Activated naive CD8-positive, alpha-beta T cell treated with anti-CD3 and anti-CD28 coated beads, Interleukin-2, amount 10 ng/mL, durations not matched to agents 7 days and 5 days (primary cell): Measurements from ENCODE around the gene RAD51D. TPM values are rescaled to one million over a fixed set of nuclear protein-coding genes. Genes with fewer than 3 reads are reported as not detected.
A peak's percentile ranks its signal among the peaks of the same experiment; 100 is the strongest.
"Not testable (repeated sequence)": the region's sequence is repeated elsewhere in the genome, so short reads cannot be mapped to it uniquely, and the experiment has no call there.

Experiments
- ATAC-seq: fragments of 150-1000 bp; cut with Tn5 transposase; one replicate; pipeline ENCODE4 v1.10.0; 2021; ENCODE audit warnings: low read depth, moderate library complexity
- POLR2A ChIA-PET: fragments of 350-600 bp; sonication (Branson Sonifier 250); formaldehyde crosslinking; loops from one replicate; lab custom pipeline; 2021; ENCODE audit warnings: antibody characterized with exemption; lab: Charles Lee
- DNase-seq: peaks from one replicate; pipeline ENCODE4 v3.0.0; 2021
- H3K27ac Mint-ChIP-seq: one replicate; pipeline ENCODE4 v1.8.0; 2022; ENCODE audit warnings: mild to moderate bottlenecking, mixed read lengths
- H3K27me3 Mint-ChIP-seq: one replicate; pipeline ENCODE4 v1.8.0; 2022; ENCODE audit warnings: mild to moderate bottlenecking, moderate library complexity, mixed read lengths
- H3K36me3 Mint-ChIP-seq: one replicate; pipeline ENCODE4 v1.8.0; 2021; ENCODE audit warnings: mild to moderate bottlenecking, mixed read lengths
- H3K4me1 Mint-ChIP-seq: one replicate; pipeline ENCODE4 v1.8.0; 2021; ENCODE audit warnings: mixed read lengths
- H3K4me3 Mint-ChIP-seq: one replicate; pipeline ENCODE4 v1.8.0; 2022; ENCODE audit warnings: mild to moderate bottlenecking, moderate library complexity, mixed read lengths
- H3K9me3 Mint-ChIP-seq: one replicate; pipeline ENCODE4 v1.8.0; 2021; ENCODE audit warnings: mixed read lengths
- total RNA-seq, 2 experiments: library from RNA; stranded (reverse); gene quantifications; one replicate each; pipeline ENCODE4 v1.2.3, GENCODE V29; 2021

The RAD51D gene
- total RNA-seq, 2 experiments from 2014 or later: 27.3 to 33.8 TPM

- Mint-ChIP-seq H3K27me3 (peaks cover 19% of the 10 kb centered on the region), H3K27ac (no peak overlapping the region), H3K4me1 (peaks cover 1% of the 10 kb centered on the region), H3K36me3 (no peaks in the 10 kb centered on the region), H3K4me3 (no peak overlapping the region), H3K9me3 (no peaks in the 10 kb centered on the region)
- no peak for ATAC-seq
- POLR2A ChIA-PET: no interaction called here
- DNase-seq: no peak
Observed at GRCh38 chr17:35152421-35153140, 32.9 kb upstream of the RAD51D start.

- H3K9me3 Mint-ChIP-seq, H3K27ac Mint-ChIP-seq, POLR2A ChIA-PET, H3K36me3 Mint-ChIP-seq, ATAC-seq, H3K4me3 Mint-ChIP-seq, H3K4me1 Mint-ChIP-seq, DNase-seq: not testable (repeated sequence)
- H3K27me3 Mint-ChIP-seq: peaks cover 19% of the 10 kb centered on the region
Observed at GRCh38 chr17:35151080-35151479, 31.4 kb upstream of the RAD51D start.

GRCh38 chr17:35149941-35150340, 30.3 kb upstream of the RAD51D start:
- no peak for ATAC-seq
- Mint-ChIP-seq H3K27me3 (peaks cover 17% of the 10 kb centered on the region), H3K9me3 (no peaks in the 10 kb centered on the region), H3K36me3 (no peaks in the 10 kb centered on the region), H3K27ac (no peak overlapping the region), H3K4me3 (no peak overlapping the region), H3K4me1 (no peaks in the 10 kb centered on the region)
- POLR2A ChIA-PET: no interaction called here
- no peak for DNase-seq

- Mint-ChIP-seq H3K36me3 (no peaks in the 10 kb centered on the region), H3K27ac (no peak overlapping the region), H3K4me1 (peaks cover 2% of the 10 kb centered on the region), H3K27me3 (peaks cover 15% of the 10 kb centered on the region), H3K4me3 (no peak overlapping the region), H3K9me3 (no peaks in the 10 kb centered on the region)
- no peak for ATAC-seq
- DNase-seq: no peak
- POLR2A ChIA-PET: no interaction called here
Observed at GRCh38 chr17:35148144-35148543, 28.5 kb upstream of the RAD51D start.

- H3K4me3 Mint-ChIP-seq: no peak within 1 kb of the TSS
- POLR2A ChIA-PET: no interaction called here
Observed at GRCh38 chr17:35147375-35147905, 27.8 kb upstream of the RAD51D start, which contains the start of gene UNC45B. Gene UNC45B (plus strand): TSS chr17:35147817. CDS start chr17:35148264, 447 bp downstream.

DNA sequence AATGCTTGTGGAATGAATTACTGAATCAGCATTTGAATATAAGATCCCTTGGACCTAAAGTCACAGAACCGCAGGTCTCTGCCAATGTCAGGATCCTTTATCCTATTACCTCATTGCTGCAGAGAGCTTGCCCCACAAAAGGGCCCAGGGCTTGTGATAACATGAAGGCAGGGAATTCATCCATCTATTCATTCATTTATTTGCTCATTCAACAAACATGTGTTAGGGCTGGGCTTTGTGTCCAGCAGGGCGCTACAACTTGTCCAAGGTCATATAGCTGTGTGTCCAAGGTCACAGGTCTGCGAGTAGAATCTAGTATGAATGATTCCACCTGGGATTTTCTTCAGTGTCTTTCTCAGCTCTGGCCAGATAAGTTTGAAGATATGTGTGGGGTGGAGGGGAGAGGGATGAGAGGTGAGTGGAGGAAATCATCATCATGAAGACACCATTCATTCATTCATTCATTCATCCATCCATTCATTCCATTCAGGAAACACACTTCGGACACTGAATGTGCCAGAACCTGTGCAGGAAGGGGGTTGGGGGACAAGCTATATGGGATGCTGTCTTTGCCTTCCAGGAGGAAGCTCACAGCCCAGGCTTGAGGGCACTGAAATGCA, 26.7 kb upstream of the RAD51D start:
- POLR2A ChIA-PET: no interaction called here
- no peak for DNase-seq
- no peaks in the 10 kb centered on the region for H3K9me3 Mint-ChIP-seq
- no peaks in the 10 kb centered on the region for H3K36me3 Mint-ChIP-seq
- no peak for ATAC-seq
- H3K27ac Mint-ChIP-seq: no peak overlapping the region
- peaks cover 7% of the 10 kb centered on the region for H3K4me1 Mint-ChIP-seq
- peaks cover 8% of the 10 kb centered on the region for H3K27me3 Mint-ChIP-seq
- H3K4me3 Mint-ChIP-seq: no peak overlapping the region

More at GRCh38 chr17:35147375-35147905, 27.8 kb upstream of the RAD51D start, which contains the start of gene UNC45B:
- Mint-ChIP-seq H3K4me1 (peaks cover 3% of the 10 kb centered on the region), H3K36me3 (no peaks in the 10 kb centered on the region), H3K9me3 (no peaks in the 10 kb centered on the region), H3K27me3 (peaks cover 10% of the 10 kb centered on the region), H3K27ac (no peak within 1 kb of the TSS)
- ATAC-seq: no peak
- DNase-seq: no peak

GRCh38 chr17:35144840-35145239, 25.2 kb upstream of the RAD51D start:
- Mint-ChIP-seq H3K4me3 (no peak overlapping the region), H3K36me3 (no peaks in the 10 kb centered on the region), H3K9me3 (no peaks in the 10 kb centered on the region), H3K27me3 (peaks cover 8% of the 10 kb centered on the region), H3K27ac (no peak overlapping the region), H3K4me1 (peaks cover 11% of the 10 kb centered on the region)
- no peak for ATAC-seq
- POLR2A ChIA-PET: no interaction called here
- DNase-seq: no peak

DNA sequence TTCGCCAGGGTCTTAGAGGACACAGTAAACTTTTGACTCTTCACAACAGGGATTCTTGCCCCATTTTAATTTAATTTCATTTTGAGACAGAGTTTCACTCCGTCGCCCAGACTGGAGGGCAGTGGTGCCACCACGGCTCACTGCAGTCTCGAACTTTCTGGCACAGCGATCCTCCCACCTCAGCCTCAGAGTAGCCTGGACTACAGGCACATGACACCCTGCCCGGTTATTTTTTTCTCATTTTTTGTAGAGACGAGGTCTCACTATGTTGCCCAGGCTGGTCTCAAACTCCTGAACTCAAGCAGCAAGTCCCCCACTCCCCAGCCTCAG, 22.8 kb upstream of the RAD51D start:
- H3K27ac Mint-ChIP-seq: peak overlapping the region; percentile 75
- peaks cover 12% of the 10 kb centered on the region for H3K36me3 Mint-ChIP-seq
- H3K9me3 Mint-ChIP-seq: no peaks in the 10 kb centered on the region
- POLR2A ChIA-PET: interaction anchor here (0.9 to 1.3 kb wide), 4 partner anchors 71 to 100 kb away, joined by 4 to 10 read pairs (median 4); partner anchors contain the start of gene SLFN5
- peaks cover 11% of the 10 kb centered on the region for H3K4me1 Mint-ChIP-seq
- no peaks in the 10 kb centered on the region for H3K27me3 Mint-ChIP-seq
- peak overlapping the region; percentile 84 for H3K4me3 Mint-ChIP-seq
- no peak for DNase-seq
- ATAC-seq: peak; percentile 6

DNA sequence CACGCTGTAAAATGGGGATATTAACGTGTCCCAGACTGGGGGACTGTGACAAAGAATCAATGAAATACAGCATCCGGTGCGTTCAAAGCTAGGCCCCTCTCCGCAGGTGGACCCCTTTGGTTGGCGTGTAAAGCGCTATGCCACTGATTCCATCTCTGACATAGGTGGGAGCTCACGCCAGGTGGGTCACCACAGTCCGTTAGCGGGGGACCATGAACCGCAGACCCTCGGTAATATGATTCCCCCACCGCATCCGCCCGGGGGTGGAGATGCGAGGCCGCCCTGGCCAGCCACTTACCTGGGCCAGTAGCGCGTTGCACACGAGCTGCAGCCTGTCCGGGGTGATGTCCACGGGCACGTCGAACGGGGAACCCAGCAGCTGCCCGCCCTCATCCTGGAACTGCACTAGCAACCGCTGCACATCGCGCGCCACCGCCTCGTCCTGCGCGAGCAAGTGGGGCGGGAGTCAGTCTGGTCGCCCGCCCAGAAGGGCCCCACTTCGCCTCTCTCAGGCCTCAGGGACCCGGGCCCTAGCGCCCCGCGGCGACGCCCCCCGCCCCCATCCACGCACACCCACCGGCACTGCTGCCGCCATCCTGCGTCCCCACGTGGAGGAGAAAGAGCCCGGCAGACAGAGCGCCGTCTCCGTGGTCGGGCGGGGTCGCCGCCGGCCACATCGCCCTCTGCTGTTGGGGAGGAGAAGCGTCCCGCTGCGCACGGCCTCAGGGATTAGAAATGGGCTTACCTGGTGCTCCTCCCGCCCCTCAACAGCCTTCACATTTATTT, 22.2 kb upstream of the RAD51D start, which contains the start of gene NLE1:
TSS of gene NLE1 (minus strand) at position 623 of the 786 bp plus-strand sequence. CDS start at position 595, 28 bp downstream.
- H3K27me3 Mint-ChIP-seq: no peaks in the 10 kb centered on the region
- H3K27ac Mint-ChIP-seq: peak within 1 kb of the TSS; percentile 75
- peaks cover 12% of the 10 kb centered on the region for H3K36me3 Mint-ChIP-seq
- DNase-seq: peak; percentile 94
- peak within 1 kb of the TSS; percentile 84 for H3K4me3 Mint-ChIP-seq
- H3K9me3 Mint-ChIP-seq: no peaks in the 10 kb centered on the region
- peak; percentile 93 for ATAC-seq
- POLR2A ChIA-PET: interaction anchor here (0.7 to 1.6 kb wide), 8 partner anchors 25 to 399 kb away, joined by 3 to 10 read pairs (median 4); partner anchors contain the start of gene SLFN5
- H3K4me1 Mint-ChIP-seq: peaks cover 11% of the 10 kb centered on the region

DNA sequence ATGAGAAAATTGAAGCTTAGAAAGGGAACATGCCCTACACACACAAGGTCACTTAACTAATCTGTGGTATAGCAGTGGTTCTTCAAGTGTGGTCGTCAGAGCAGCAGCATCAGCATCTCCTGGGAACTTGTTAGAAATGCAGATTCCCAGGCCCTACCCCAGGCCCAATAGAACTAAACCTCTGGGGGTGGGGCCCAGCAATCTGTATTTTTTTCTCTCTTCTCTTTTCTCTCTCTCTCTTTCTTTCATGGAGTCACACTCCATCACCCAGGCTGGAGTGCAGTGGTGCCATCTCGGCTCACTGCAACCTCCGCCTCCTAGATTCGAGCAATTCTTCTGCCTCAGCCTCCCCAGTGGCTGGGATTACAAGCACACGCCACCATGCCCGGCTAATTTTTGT, 18.6 kb upstream of the RAD51D start:
- H3K27ac Mint-ChIP-seq: no peak overlapping the region
- ATAC-seq (no peak), DNase-seq (no peak)
- POLR2A ChIA-PET: no interaction called here
- H3K9me3 Mint-ChIP-seq: no peaks in the 10 kb centered on the region
- no peaks in the 10 kb centered on the region for H3K27me3 Mint-ChIP-seq
- H3K4me3 Mint-ChIP-seq: no peak overlapping the region
- H3K36me3 Mint-ChIP-seq: peaks cover 29% of the 10 kb centered on the region
- H3K4me1 Mint-ChIP-seq: peaks cover 10% of the 10 kb centered on the region

GRCh38 chr17:35135322-35135721, 15.7 kb upstream of the RAD51D start:
- POLR2A ChIA-PET: no interaction called here
- H3K27me3 Mint-ChIP-seq: no peaks in the 10 kb centered on the region
- no peaks in the 10 kb centered on the region for H3K9me3 Mint-ChIP-seq
- no peaks in the 10 kb centered on the region for H3K4me1 Mint-ChIP-seq
- no peak overlapping the region for H3K4me3 Mint-ChIP-seq
- ATAC-seq: no peak
- H3K27ac Mint-ChIP-seq: no peak overlapping the region
- DNase-seq: no peak
- peaks cover 29% of the 10 kb centered on the region for H3K36me3 Mint-ChIP-seq

- Mint-ChIP-seq H3K27me3 (no peaks in the 10 kb centered on the region), H3K36me3 (peaks cover 19% of the 10 kb centered on the region)
Observed at GRCh38 chr17:35132816-35133550, 13.3 kb upstream of the RAD51D start.

More at GRCh38 chr17:35132816-35133550, 13.3 kb upstream of the RAD51D start:
- H3K9me3 Mint-ChIP-seq: no peaks in the 10 kb centered on the region
- ATAC-seq: no peak
- POLR2A ChIA-PET: no interaction called here
- no peaks in the 10 kb centered on the region for H3K4me1 Mint-ChIP-seq
- H3K4me3 Mint-ChIP-seq: no peak overlapping the region
- H3K27ac Mint-ChIP-seq: no peak overlapping the region
- DNase-seq: peak; percentile 22
